Body of pancreas (tissue), 4 donors: Measurements from ENCODE around the gene ABHD12. TPM values are rescaled to one million over a fixed set of nuclear protein-coding genes. Genes with fewer than 3 reads are reported as not detected.

ENCODE experiments used
- ATAC-seq: fragments of 150-250 bp; one replicate; pipeline ENCODE4 v1.9.1; 2016
- DNase-seq, 4 donors: peaks; one replicate each; pipeline ENCODE4 v3.0.0-alpha.2; 2019
- H3K27ac ChIP-seq, 4 donors: fragments of 200-600 bp; sonication (generic); 1 replicate in 3 of 4; 2 replicates in 1 of 4; pipeline versions ENCODE4 v1.5.1 to v1.6.1; 2016 to 2019; ENCODE audit warnings: mild to moderate bottlenecking in 1 of 4, mixed read lengths in 1 of 4, moderate library complexity in 1 of 4
- H3K27me3 ChIP-seq, 2 donors: fragments of 200-600 bp; sonication (generic); one replicate each; pipeline ENCODE4 v1.6.0; 2016; ENCODE audit warnings: mild to moderate bottlenecking in 1 of 2
- H3K36me3 ChIP-seq, 2 donors: fragments of 200-600 bp; sonication (generic); replicated peaks in 1 of 2; 2 replicates each; pipeline ENCODE4 v1.5.1; 2016; ENCODE audit warnings: low read depth in 2 of 2; ENCODE audit not compliant: insufficient read depth in 1 of 2
- H3K4me1 ChIP-seq: fragments of 200-600 bp; sonication (generic); one replicate; pipeline ENCODE4 v1.6.0; 2016
- H3K4me3 ChIP-seq, 2 donors: fragments of 200-600 bp; sonication (generic); 1 replicate in 1 of 2; 2 replicates in 1 of 2; pipeline ENCODE4 v1.5.1; 2016 to 2019
- H3K9me3 ChIP-seq, 3 donors: fragments of 200-600 bp; sonication (generic); 1 replicate in 2 of 3; 2 replicates in 1 of 3; pipeline ENCODE4 v1.5.1; 2016
- POLR2A ChIP-seq, 3 donors: fragments of 450-650 bp; IDR thresholded peaks; one replicate each; pipeline ENCODE4 v1.6.1; 2016; ENCODE audit warnings: antibody characterized with exemption in 3 of 3, mild to moderate bottlenecking in 2 of 3
- WGBS, 2 donors: methylation state at CpG; one replicate each; pipeline ENCODE4 v1.1.5; 2017; 5-methylcytosine and 5-hydroxymethylcytosine counted together
- intact Hi-C: fragments of 100-400 bp; cut with DNase I; formaldehyde crosslinking; loops from one replicate; pipeline ENCODE4 v1.15.1; 2023
- total RNA-seq, 2 donors: library from RNA; depleted of rRNA; stranded (reverse); fragments of >200 nt; gene quantifications; one replicate each; pipeline ENCODE4 v1.1.0, GENCODE V29; 2016
- TF ChIP-seq, protein P1 (sequence below), 7 experiments: fragments of 450-650 bp in 4 of 7; fragments of 200-600 bp in 3 of 7; sonication (generic) in 3 of 7; IDR thresholded peaks; one replicate each; pipeline ENCODE4 v1.5.1; 2016 to 2019; ENCODE audit warnings: antibody characterized with exemption in 7 of 7

The ABHD12 gene
- total RNA-seq, 2 donors from 2014 or later = 74.7 to 106 TPM

DNA sequence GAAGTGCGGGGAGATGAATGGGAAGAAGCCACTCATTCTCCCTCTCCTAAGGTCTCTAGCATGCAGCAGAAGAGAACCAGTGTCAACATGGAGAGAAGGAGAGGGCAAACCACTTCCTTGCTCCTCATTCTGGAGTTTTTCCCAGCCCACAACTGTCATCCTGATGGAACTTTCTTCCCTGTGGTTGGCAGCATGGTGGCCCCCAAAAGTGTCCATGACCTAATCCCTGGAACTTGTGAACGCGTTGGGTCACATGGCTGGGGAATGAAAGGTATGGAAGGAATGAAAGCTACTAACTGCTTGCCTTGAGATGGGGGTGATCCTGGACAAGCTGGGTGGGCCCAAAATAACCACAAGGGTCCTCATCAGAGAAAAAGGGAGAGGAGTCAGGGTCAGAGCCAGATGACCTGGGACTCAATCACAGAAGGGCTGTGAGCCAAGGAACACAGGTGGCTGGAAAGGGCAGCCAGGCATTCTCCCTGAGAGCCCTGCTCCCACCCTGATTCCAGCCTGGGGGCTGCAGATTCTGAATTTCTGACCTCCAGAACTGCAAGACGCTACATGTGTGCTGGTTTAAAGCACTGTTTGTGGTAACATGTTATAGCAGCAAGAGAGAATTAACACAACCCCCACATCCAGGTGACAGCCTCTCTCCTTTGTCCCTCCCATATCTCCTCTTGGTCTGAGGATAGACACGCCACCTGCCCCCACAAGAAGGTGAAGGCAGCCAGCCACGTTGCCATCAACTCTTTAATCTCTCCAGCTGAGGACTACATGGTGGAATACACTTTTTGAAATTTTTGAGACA, 79.5 kb downstream of the ABHD12 start:
- peaks cover 0 to 2% of the 10 kb centered on the region in 2 donors for H3K36me3 ChIP-seq
- H3K9me3 ChIP-seq = no peaks in the 10 kb centered on the region
- WGBS, 2 donors = 76 to 80% methylated on average over 6 of the region's 6 CpGs
- no peak for ATAC-seq
- TF ChIP-seq, protein P1, sequence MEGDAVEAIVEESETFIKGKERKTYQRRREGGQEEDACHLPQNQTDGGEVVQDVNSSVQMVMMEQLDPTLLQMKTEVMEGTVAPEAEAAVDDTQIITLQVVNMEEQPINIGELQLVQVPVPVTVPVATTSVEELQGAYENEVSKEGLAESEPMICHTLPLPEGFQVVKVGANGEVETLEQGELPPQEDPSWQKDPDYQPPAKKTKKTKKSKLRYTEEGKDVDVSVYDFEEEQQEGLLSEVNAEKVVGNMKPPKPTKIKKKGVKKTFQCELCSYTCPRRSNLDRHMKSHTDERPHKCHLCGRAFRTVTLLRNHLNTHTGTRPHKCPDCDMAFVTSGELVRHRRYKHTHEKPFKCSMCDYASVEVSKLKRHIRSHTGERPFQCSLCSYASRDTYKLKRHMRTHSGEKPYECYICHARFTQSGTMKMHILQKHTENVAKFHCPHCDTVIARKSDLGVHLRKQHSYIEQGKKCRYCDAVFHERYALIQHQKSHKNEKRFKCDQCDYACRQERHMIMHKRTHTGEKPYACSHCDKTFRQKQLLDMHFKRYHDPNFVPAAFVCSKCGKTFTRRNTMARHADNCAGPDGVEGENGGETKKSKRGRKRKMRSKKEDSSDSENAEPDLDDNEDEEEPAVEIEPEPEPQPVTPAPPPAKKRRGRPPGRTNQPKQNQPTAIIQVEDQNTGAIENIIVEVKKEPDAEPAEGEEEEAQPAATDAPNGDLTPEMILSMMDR (IDR thresholded peaks at IDR 0.05) = no peak
- TF ChIP-seq POLR2A (IDR thresholded peaks at IDR 0.05) = no peak
- H3K4me1 ChIP-seq = peaks cover 16% of the 10 kb centered on the region
- H3K27ac ChIP-seq = peak overlapping the region; percentile 21 to 60 (median 50)
- peak in 2 of 4 donors; percentile 3 to 8 for DNase-seq
- no peak overlapping the region for H3K4me3 ChIP-seq
- intact Hi-C loops = no loop called here
- no peaks in the 10 kb centered on the region for H3K27me3 ChIP-seq

DNA sequence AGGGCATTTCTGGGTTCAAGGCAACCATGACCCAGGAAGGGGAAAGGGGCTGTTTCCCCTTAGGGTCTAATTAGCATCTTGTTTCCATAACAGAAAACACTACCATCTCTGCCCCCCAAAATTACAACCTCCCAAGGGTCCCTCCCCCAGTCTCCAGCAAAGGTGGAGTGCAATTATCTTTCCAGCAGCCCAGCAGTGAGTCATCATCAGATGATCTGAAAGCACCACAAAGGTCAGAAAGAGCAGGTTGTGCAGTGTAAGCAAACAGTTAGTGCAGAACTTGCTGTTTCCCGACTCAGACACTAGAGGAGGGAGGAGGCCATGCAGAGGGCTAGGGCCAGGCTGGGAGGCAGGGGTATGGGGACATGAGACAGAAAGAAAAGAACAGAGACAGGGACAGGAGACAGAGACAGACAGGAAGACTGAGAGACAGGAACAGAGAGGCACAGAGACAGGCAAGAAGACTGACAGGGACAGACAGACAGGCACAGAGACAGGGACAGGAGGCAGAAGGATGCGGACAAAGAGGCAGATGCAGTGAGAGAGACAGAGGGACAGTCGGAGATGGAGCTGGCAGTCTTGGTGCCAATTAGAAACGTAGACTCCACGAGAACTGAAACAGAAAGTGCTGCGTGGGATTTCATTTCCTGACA, 80.2 kb downstream of the ABHD12 start:
- DNase-seq = peak in 3 of 4 donors; percentile 32 to 72 (median 66)
- Histone ChIP-seq H3K27me3 (no peaks in the 10 kb centered on the region), H3K4me3 (no peak overlapping the region), H3K27ac (peak overlapping the region; percentile 30 to 60 (median 50)), H3K9me3 (no peaks in the 10 kb centered on the region), H3K36me3 (peaks cover 0 to 2% of the 10 kb centered on the region in 2 donors), H3K4me1 (peaks cover 16% of the 10 kb centered on the region)
- TF ChIP-seq POLR2A (IDR thresholded peaks at IDR 0.05) = peak in 2 of 3 donors; percentile 12 to 44
- TF ChIP-seq, protein P1 (IDR thresholded peaks at IDR 0.05) = peak in 4 of 7 experiments; percentile 30 to 55 (median 52)
- intact Hi-C loops = no loop called here
- 61% methylated on average over 6 of the region's 6 CpGs for WGBS, 2 donors
- peak; percentile 77 for ATAC-seq

DNA sequence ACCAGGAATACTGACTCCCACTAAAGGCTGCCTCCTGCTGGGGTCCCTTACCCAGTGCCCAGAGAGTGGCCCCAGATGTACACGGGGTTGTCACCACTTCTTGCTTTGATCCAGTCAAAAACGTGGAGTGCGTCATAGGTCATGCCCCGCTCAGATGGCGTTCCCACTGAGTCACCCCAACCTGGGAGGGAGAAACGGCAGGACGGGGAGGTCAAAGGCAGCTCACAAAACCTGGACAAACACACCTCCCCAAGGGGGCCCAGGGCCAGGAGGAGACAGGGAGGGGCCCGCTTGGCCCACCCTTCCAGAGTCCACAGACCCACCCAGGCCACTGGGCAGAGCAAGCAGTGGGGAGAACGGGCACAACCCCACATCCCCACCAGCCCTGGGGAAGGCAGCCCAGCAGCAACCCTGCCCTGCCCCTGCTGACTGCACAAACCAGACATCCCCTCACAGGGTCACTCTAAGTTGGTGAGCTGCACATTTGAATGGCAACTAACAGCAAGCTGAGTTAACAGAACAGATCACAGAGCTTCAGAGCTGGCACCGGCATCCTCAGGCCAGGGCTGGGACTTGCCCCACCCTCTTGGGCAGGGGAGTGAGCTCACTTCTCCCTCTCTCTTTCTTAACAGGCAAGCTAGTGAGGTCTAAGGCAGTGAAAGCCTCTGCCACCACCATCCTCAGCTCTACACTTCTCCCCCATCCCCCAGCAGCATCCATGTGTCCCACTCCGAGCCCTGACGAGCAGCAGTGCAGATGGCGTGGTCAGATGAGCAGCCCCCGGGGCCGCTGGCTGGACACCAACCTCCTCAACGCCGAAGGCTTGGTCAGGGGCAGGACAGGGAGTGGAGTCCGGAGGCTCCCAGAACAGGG, 81.0 kb downstream of the ABHD12 start:
- peaks cover 16% of the 10 kb centered on the region for H3K4me1 ChIP-seq

DNA sequence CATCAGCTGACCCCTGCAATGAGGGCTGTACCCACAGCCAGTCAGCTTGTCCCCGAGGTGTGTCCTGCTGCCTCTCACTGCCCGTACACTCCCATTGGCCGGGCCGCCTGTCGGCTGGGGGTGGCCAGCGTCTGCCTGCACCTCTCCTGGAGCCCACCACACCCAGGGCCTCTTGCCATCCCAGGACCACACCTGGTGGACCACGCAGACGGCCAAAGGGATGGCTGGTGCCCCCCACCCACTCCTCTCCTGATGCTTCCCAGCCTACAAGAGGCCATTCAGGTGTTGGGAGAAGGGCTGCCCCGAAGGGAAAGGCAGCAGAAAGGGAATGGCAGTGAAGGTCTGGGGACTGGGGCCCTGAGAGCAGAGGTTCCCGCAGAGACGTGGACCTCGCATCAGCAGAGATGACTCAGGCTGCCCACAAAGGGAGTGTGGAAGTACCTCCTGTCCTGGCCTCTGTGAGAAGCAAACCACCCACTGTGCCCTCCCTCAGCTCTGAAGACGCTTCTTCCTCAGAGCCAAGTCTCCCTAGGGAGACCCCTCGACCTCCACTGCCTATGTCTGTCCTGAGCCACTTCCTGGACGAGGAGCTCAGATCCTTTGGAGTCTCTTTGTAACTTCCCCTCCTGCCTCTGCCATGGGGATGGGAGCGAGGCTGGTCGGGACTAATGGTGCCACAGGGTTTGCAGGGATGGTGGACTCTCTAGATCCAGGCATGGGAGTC, 81.8 kb downstream of the ABHD12 start:
- no peaks in the 10 kb centered on the region for H3K9me3 ChIP-seq
- H3K27me3 ChIP-seq = no peaks in the 10 kb centered on the region
- peak in 2 of 4 donors; percentile 4 to 44 for DNase-seq
- peaks cover 16% of the 10 kb centered on the region for H3K4me1 ChIP-seq
- ATAC-seq = no peak
- H3K36me3 ChIP-seq = peaks cover 0 to 5% of the 10 kb centered on the region in 2 donors
- H3K4me3 ChIP-seq = no peak overlapping the region
- intact Hi-C loops = no loop called here
- TF ChIP-seq, protein P1 (IDR thresholded peaks at IDR 0.05) = no peak
- no peak for TF ChIP-seq POLR2A (IDR thresholded peaks at IDR 0.05)
- 73 to 86% methylated on average over 2 to 13 of the region's 17 CpGs for WGBS, 2 donors
- H3K27ac ChIP-seq = peak overlapping the region in 2 of 4 donors; percentile 4 to 60

More for the DNA sequence above, 81.0 kb downstream of the ABHD12 start:
- peak; percentile 26 for ATAC-seq
- peak overlapping the region; percentile 30 to 60 (median 50) for H3K27ac ChIP-seq
- H3K36me3 ChIP-seq = peaks cover 0 to 3% of the 10 kb centered on the region in 2 donors
- no peak for TF ChIP-seq POLR2A (IDR thresholded peaks at IDR 0.05)
- TF ChIP-seq, protein P1 (IDR thresholded peaks at IDR 0.05) = no peak
- H3K27me3 ChIP-seq = no peaks in the 10 kb centered on the region
- no peaks in the 10 kb centered on the region for H3K9me3 ChIP-seq
- peak in 2 of 4 donors; percentile 9 to 63 for DNase-seq
- intact Hi-C loops = no loop called here
- no peak overlapping the region for H3K4me3 ChIP-seq
- WGBS, 2 donors = 86% methylated on average over 10 to 18 of the region's 18 CpGs
